WTC11 (cell line): Measurements from ENCODE around the gene IL18R1. TPM values are rescaled to one million over a fixed set of nuclear protein-coding genes. Genes with fewer than 3 reads are reported as not detected.

ENCODE experiments used
- ATAC-seq: fragments of 200-7000 bp; cut with Tn5 transposase; 2 replicates; pipeline ENCODE4 v1.10.0; 2021; ENCODE audit warnings: mild to moderate bottlenecking, moderate library complexity
- CTCF ChIA-PET: fragments of 300-600 bp; sonication (Branson Sonifier 250); formaldehyde crosslinking; loops from one replicate; lab custom pipeline; 2021; ENCODE audit warnings: antibody characterized with exemption; lab: Charles Lee
- POLR2A ChIA-PET: fragments of 350-600 bp; sonication (Branson Sonifier 250); formaldehyde crosslinking; loops from one replicate; lab custom pipeline; 2021; ENCODE audit warnings: antibody characterized with exemption; lab: Charles Lee
- DNase-seq: peaks from one replicate; pipeline ENCODE4 v3.0.0; 2021; ENCODE audit warnings: low spot score
- H3K27ac Mint-ChIP-seq: 2 replicates; pipeline ENCODE4 v1.8.0; 2021; ENCODE audit warnings: mixed read lengths
- H3K27me3 Mint-ChIP-seq: 2 replicates; pipeline ENCODE4 v1.8.0; 2021; ENCODE audit warnings: low read depth, mild to moderate bottlenecking, moderate library complexity, mixed read lengths
- H3K36me3 Mint-ChIP-seq: 2 replicates; pipeline ENCODE4 v1.8.0; 2021; ENCODE audit warnings: mixed read lengths
- H3K4me1 Mint-ChIP-seq: 2 replicates; pipeline ENCODE4 v1.8.0; 2022; ENCODE audit warnings: mixed read lengths
- H3K4me3 Mint-ChIP-seq: 2 replicates; pipeline ENCODE4 v1.8.0; 2021; ENCODE audit warnings: mild to moderate bottlenecking, moderate library complexity, mixed read lengths
- H3K9me3 Mint-ChIP-seq: 2 replicates; pipeline ENCODE4 v1.8.0; 2021; ENCODE audit warnings: mixed read lengths
- CDX4 ChIP-seq: fragments of 250-450 bp; sonication (Bioruptor Pico); IDR thresholded peaks from 2 replicates; pipeline ENCODE4 v1.9.0; 2021; ENCODE audit warnings: moderate library complexity, mild to moderate bottlenecking, inconsistent platforms, borderline replicate concordance
- E2F1 ChIP-seq: sonication (generic); formaldehyde crosslinking; IDR thresholded peaks from 2 replicates; pipeline ENCODE4 v1.8.0; 2022; ENCODE audit warnings: mild to moderate bottlenecking, missing genetic modification reagents
- ESRRA ChIP-seq: sonication (generic); formaldehyde crosslinking; IDR thresholded peaks from 2 replicates; pipeline ENCODE4 v1.8.1; 2022; ENCODE audit warnings: mild to moderate bottlenecking, missing genetic modification reagents, borderline replicate concordance
- HMGA2 ChIP-seq: fragments of 250-450 bp; sonication (Bioruptor Pico); IDR thresholded peaks from 2 replicates; pipeline ENCODE4 v1.4.0; 2021; ENCODE audit warnings: mild to moderate bottlenecking, moderate library complexity
- JAZF1 ChIP-seq: fragments of 250-450 bp; sonication (Bioruptor Pico); IDR thresholded peaks from 2 replicates; pipeline ENCODE4 v1.9.0; 2021; ENCODE audit warnings: moderate library complexity, mild to moderate bottlenecking, inconsistent platforms
- MLX ChIP-seq: sonication (generic); formaldehyde crosslinking; IDR thresholded peaks from 2 replicates; pipeline ENCODE4 v1.8.1; 2023; ENCODE audit warnings: mild to moderate bottlenecking, missing genetic modification reagents, moderate library complexity
- NR2C2 ChIP-seq: sonication (generic); formaldehyde crosslinking; IDR thresholded peaks from 2 replicates; pipeline ENCODE4 v1.8.0; 2022; ENCODE audit warnings: mild to moderate bottlenecking, missing genetic modification reagents
- NR3C1 ChIP-seq: sonication (generic); formaldehyde crosslinking; conservative IDR thresholded peaks from 2 replicates; pipeline ENCODE4 v1.8.1; 2023; ENCODE audit warnings: low read depth, mild to moderate bottlenecking, missing genetic modification reagents
- TP53 ChIP-seq: sonication (generic); formaldehyde crosslinking; IDR thresholded peaks from 2 replicates; pipeline ENCODE4 v1.8.1; 2023; ENCODE audit warnings: mild to moderate bottlenecking, missing genetic modification reagents
- ZBTB21 ChIP-seq: sonication (generic); formaldehyde crosslinking; IDR thresholded peaks from 2 replicates; pipeline ENCODE4 v1.8.1; 2023; ENCODE audit warnings: mild to moderate bottlenecking, missing genetic modification reagents, borderline replicate concordance
- ZBTB43 ChIP-seq: sonication (generic); formaldehyde crosslinking; IDR thresholded peaks from 2 replicates; pipeline ENCODE4 v1.8.1; 2023; ENCODE audit warnings: mild to moderate bottlenecking, missing genetic modification reagents
- ZMAT4 ChIP-seq: fragments of 250-450 bp; sonication (Bioruptor Pico); IDR thresholded peaks from 2 replicates; pipeline ENCODE4 v1.9.0; 2021; ENCODE audit warnings: mild to moderate bottlenecking
- ZNF138 ChIP-seq: sonication (generic); formaldehyde crosslinking; conservative IDR thresholded peaks from 2 replicates; pipeline ENCODE4 v1.8.1; 2022; ENCODE audit warnings: mild to moderate bottlenecking, moderate library complexity, missing genetic modification reagents
- ZNF263 ChIP-seq: sonication (generic); formaldehyde crosslinking; IDR thresholded peaks from 2 replicates; pipeline ENCODE4 v1.8.1; 2022; ENCODE audit warnings: low read depth, mild to moderate bottlenecking, moderate library complexity, missing genetic modification reagents
- ZNF532 ChIP-seq: fragments of 250-450 bp; sonication (Bioruptor Pico); IDR thresholded peaks from 2 replicates; pipeline ENCODE4 v1.9.0; 2021; ENCODE audit warnings: mild to moderate bottlenecking, borderline replicate concordance
- total RNA-seq: library from RNA; stranded (reverse); gene quantifications from 3 replicates; pipeline ENCODE4 v1.2.3, GENCODE V29; 2021

The IL18R1 gene
- total RNA-seq, 1 experiment from 2014 or later: not detected

GRCh38 chr2:102331311-102331980 lies 24.1 kb upstream of the IL18R1 start:
- Mint-ChIP-seq H3K27ac (no peak overlapping the region), H3K9me3 (peaks cover 43% of the 10 kb centered on the region), H3K4me1 (no peaks in the 10 kb centered on the region), H3K27me3 (peaks cover 3% of the 10 kb centered on the region), H3K4me3 (no peak overlapping the region), H3K36me3 (no peaks in the 10 kb centered on the region)
- no peak for ATAC-seq
- ChIA-PET POLR2A (no interaction called here), CTCF (no interaction called here)
- TF ChIP-seq HMGA2 (CRISPR knock-in tag) (no peak), TP53 (CRISPR knock-in tag) (no peak), NR2C2 (CRISPR knock-in tag) (no peak), ZNF138 (CRISPR knock-in tag) (no peak), ZNF532 (CRISPR knock-in tag) (no peak), ZNF263 (CRISPR knock-in tag) (no peak), E2F1 (CRISPR knock-in tag) (no peak), ESRRA (CRISPR knock-in tag) (no peak), MLX (CRISPR knock-in tag) (no peak)
- no peak for DNase-seq

GRCh38 chr2:102334486-102334885 lies 21.1 kb upstream of the IL18R1 start:
- ChIA-PET POLR2A (no interaction called here), CTCF (interaction anchor here (1.0 kb wide), 1 partner anchor 139 kb away, joined by 4 read pairs; the partner anchor contains the start of gene SLC9A4)
- ATAC-seq: no peak

More at GRCh38 chr2:102334486-102334885, 21.1 kb upstream of the IL18R1 start:
- Mint-ChIP-seq H3K36me3 (no peaks in the 10 kb centered on the region), H3K4me3 (no peak overlapping the region), H3K9me3 (peaks cover 24% of the 10 kb centered on the region), H3K27me3 (no peaks in the 10 kb centered on the region), H3K27ac (no peak overlapping the region), H3K4me1 (no peaks in the 10 kb centered on the region)
- no peak for DNase-seq
- TF ChIP-seq ZMAT4 (CRISPR knock-in tag) (no peak), NR3C1 (CRISPR knock-in tag) (no peak), ZBTB43 (CRISPR knock-in tag) (no peak), CDX4 (CRISPR knock-in tag) (no peak), ZBTB21 (CRISPR knock-in tag) (no peak), JAZF1 (CRISPR knock-in tag) (no peak), E2F1 (CRISPR knock-in tag) (no peak)
